ENCODE measurements around the gene ZNF274. TPM values are rescaled to one million over a fixed set of nuclear protein-coding genes. Genes with fewer than 3 reads are reported as not detected.
"Not testable (repeated sequence)": the region's sequence is repeated elsewhere in the genome, so short reads cannot be mapped to it uniquely, and the experiment has no call there.

ZNF274 gene
- total RNA-seq, 1 experiment from 2014 or later = 23.5 TPM

- DNase-seq (ENCODE audit: low spot score) = no peak
These were observed 29.6 kb downstream of the ZNF274 start for GRCh38 chr19:58212336-58213074.

- DNase-seq (ENCODE audit: low spot score) = no peak
These were observed 30.2 kb downstream of the ZNF274 start for GRCh38 chr19:58213075-58213369.

GRCh38 chr19:58217069-58217481 lies 34.2 kb downstream of the ZNF274 start:
- DNase-seq (ENCODE audit: low spot score) = no peak

GRCh38 chr19:58217607-58218391 lies 34.9 kb downstream of the ZNF274 start:
- no peak for DNase-seq (ENCODE audit: low spot score)

GRCh38 chr19:58218899-58219298 lies 36.0 kb downstream of the ZNF274 start:
- no peak for DNase-seq (ENCODE audit: low spot score)

GRCh38 chr19:58227964-58228584 lies 45.2 kb downstream of the ZNF274 start:
- no peak for DNase-seq (ENCODE audit: low spot score)

- DNase-seq (ENCODE audit: low spot score) = no peak
These were observed 45.9 kb downstream of the ZNF274 start, which contains the start of gene ZNF544 for GRCh38 chr19:58228585-58229254. TSS of gene ZNF544 (plus strand) at chr19:58228914. CDS start at chr19:58244024, 15,110 bp downstream.

- DNase-seq (ENCODE audit: low spot score) = no peak
These were observed 46.4 kb downstream of the ZNF274 start for GRCh38 chr19:58229255-58229639.

GRCh38 chr19:58237324-58237723 lies 54.5 kb downstream of the ZNF274 start:
- no peak for DNase-seq (ENCODE audit: low spot score)

GRCh38 chr19:58243351-58243750 lies 60.5 kb downstream of the ZNF274 start:
- no peak for DNase-seq (ENCODE audit: low spot score)

- DNase-seq (ENCODE audit: low spot score) = no peak
These were observed 66.0 kb downstream of the ZNF274 start for GRCh38 chr19:58248886-58249285.

GRCh38 chr19:58252102-58252685 lies 69.3 kb downstream of the ZNF274 start:
- peak; percentile 19 for DNase-seq (ENCODE audit: low spot score)

- DNase-seq (ENCODE audit: low spot score) = not testable (repeated sequence)
These were observed 75.4 kb downstream of the ZNF274 start for GRCh38 chr19:58258259-58258658.

GRCh38 chr19:58261600-58261967 lies 78.7 kb downstream of the ZNF274 start:
- no peak for DNase-seq (ENCODE audit: low spot score)

GRCh38 chr19:58261968-58262921 lies 79.4 kb downstream of the ZNF274 start:
- DNase-seq (ENCODE audit: low spot score) = no peak

GRCh38 chr19:58262922-58263296 lies 80.0 kb downstream of the ZNF274 start:
- no peak for DNase-seq (ENCODE audit: low spot score)

All from A172 (cell line).